ENCODE data around the gene MCM5.

Gene MCM5

GRCh38 chr22:35441489-35442100 lies 41.7 kb downstream of the MCM5 start:
- no peak for TF ChIP-seq CTCF (IDR thresholded peaks at IDR 0.05; ENCODE audit: extremely low read depth, missing control alignments)
- no peak for DNase-seq (ENCODE audit: low spot score)

GRCh38 chr22:35442471-35442870 lies 42.5 kb downstream of the MCM5 start:
- TF ChIP-seq CTCF (IDR thresholded peaks at IDR 0.05; ENCODE audit: extremely low read depth, missing control alignments), result no peak
- no peak for DNase-seq (ENCODE audit: low spot score)

- no peak for DNase-seq (ENCODE audit: low spot score)
- TF ChIP-seq CTCF (IDR thresholded peaks at IDR 0.05; ENCODE audit: extremely low read depth, missing control alignments), result no peak
Observed at GRCh38 chr22:35443338-35443737, 43.4 kb downstream of the MCM5 start.

GRCh38 chr22:35443790-35444684 lies 44.1 kb downstream of the MCM5 start:
- no peak for DNase-seq (ENCODE audit: low spot score)
- TF ChIP-seq CTCF (IDR thresholded peaks at IDR 0.05; ENCODE audit: extremely low read depth, missing control alignments), result no peak

GRCh38 chr22:35444685-35445399 lies 44.9 kb downstream of the MCM5 start:
- DNase-seq (ENCODE audit: low spot score), result no peak
- TF ChIP-seq CTCF (IDR thresholded peaks at IDR 0.05; ENCODE audit: extremely low read depth, missing control alignments), result no peak

- no peak for DNase-seq (ENCODE audit: low spot score)
- TF ChIP-seq CTCF (IDR thresholded peaks at IDR 0.05; ENCODE audit: extremely low read depth, missing control alignments), result no peak
Observed at GRCh38 chr22:35445933-35446332, 46.0 kb downstream of the MCM5 start.

GRCh38 chr22:35446365-35446764 lies 46.4 kb downstream of the MCM5 start:
- DNase-seq (ENCODE audit: low spot score), result no peak
- TF ChIP-seq CTCF (IDR thresholded peaks at IDR 0.05; ENCODE audit: extremely low read depth, missing control alignments), result no peak

Measured in GM20000 (cell line).